ENCODE data around the gene NCAPH2. TPM values are rescaled to one million over a fixed set of nuclear protein-coding genes. Genes with fewer than 3 reads are reported as not detected.

Gene NCAPH2
- total and polyA plus RNA-seq, 9 of the 15 experiments (the other 6 are each of a cell fraction or from before 2014, with no cell fraction given): 3.6 to 88.6 (median 32.4) TPM

GRCh38 chr22:50460938-50461337, 47.1 kb upstream of the NCAPH2 start (continued):
- no peak for TF ChIP-seq ZNF280A (IDR thresholded peaks at IDR 0.05; ENCODE audit: low read depth, partially characterized antibody)
- no peak for TF ChIP-seq PCBP1 (IDR thresholded peaks at IDR 0.05; ENCODE audit: low read depth, low read length, poor library complexity, severe bottlenecking)
- no peak for TF ChIP-seq XRCC5 (IDR thresholded peaks at IDR 0.05; ENCODE audit: low read depth, low read length)
- TF ChIP-seq RAD51 (IDR thresholded peaks at IDR 0.05; ENCODE audit: borderline replicate concordance, low read depth): no peak
- TF ChIP-seq ETV5 (CRISPR knock-in tag; IDR thresholded peaks at IDR 0.05; ENCODE audit: low read depth): no peak

GRCh38 chr22:50461536-50461935, 46.5 kb upstream of the NCAPH2 start:
- no peak for FAIRE-seq
- Histone ChIP-seq H3K9me1 (ENCODE audit: control insufficient read depth, insufficient read depth, low read length) (no peaks in the 10 kb centered on the region), H3K9me3 (replicated peaks; ENCODE audit: control insufficient read depth, insufficient read depth, low read depth, low read length) (no peaks in the 10 kb centered on the region), H2AFZ (ENCODE audit: low read depth, low read length) (no peak overlapping the region), H3K27ac (ENCODE audit: extremely low read depth, low read depth, low read length) (no peak overlapping the region), H3K4me1 (replicated peaks in 1 of 2; ENCODE audit: control insufficient read depth in 2 of 2, insufficient read depth in 2 of 2, low read length in 2 of 2) (peaks cover 0 to 4% of the 10 kb centered on the region in 2 experiments; a peak in 2 of 5 replicates), H3K4me2 (ENCODE audit: insufficient read depth, low read length) (no peak overlapping the region), H3K4me3 (no peak overlapping the region), H3K36me3 (ENCODE audit: control insufficient read depth, insufficient read depth, low read length) (peaks cover 61% of the 10 kb centered on the region; the same call in 1 of the 3 replicates), H3K9ac (ENCODE audit: insufficient read depth in 1 of 2, low read depth in 2 of 2, low read length in 2 of 2) (no peak overlapping the region), H3K27me3 (ENCODE audit: control insufficient read depth in 2 of 2, insufficient read depth in 2 of 2, low read length in 2 of 2) (no peaks in the 10 kb centered on the region), H4K20me1 (replicated peaks; ENCODE audit: control insufficient read depth, insufficient read depth, low read length) (no peaks in the 10 kb centered on the region), H3K79me2 (ENCODE audit: control insufficient read depth, insufficient read depth, low read length) (no peaks in the 10 kb centered on the region)
- intact Hi-C loops (cut with micrococcal nuclease) (no loop called here), in situ Hi-C loops (cut with MboI) (no loop called here)
- WGBS (ENCODE audit: insufficient coverage, low coverage, missing lambda C conversion rate): 95% methylated on average over 7 of the region's 26 CpGs
- ChIA-PET CTCF (ENCODE audit: low intra/inter-chr PET ratio) (interaction anchor here (0.6 kb wide), 1 partner anchor 360 kb away, joined by 3 read pairs; no protein-coding TSS in a partner anchor), POLR2A (no interaction called here)
- no TSS peak for BruUV-seq (replicated peaks)
- no peak for DNase-seq (ENCODE audit: extremely low read depth in 1 of 4, low spot score in 3 of 4)
- no peak for ATAC-seq
- no peak for TF ChIP-seq NCOA1 (IDR thresholded peaks at IDR 0.05; ENCODE audit: low read depth)
- no peak for TF ChIP-seq DPF2 (IDR thresholded peaks at IDR 0.05)
- no peak for TF ChIP-seq ZZZ3 (IDR thresholded peaks at IDR 0.05)
- no peak for TF ChIP-seq CREM (IDR thresholded peaks at IDR 0.05; ENCODE audit: low read depth)
- no peak for TF ChIP-seq ZNF280B (CRISPR knock-in tag; IDR thresholded peaks at IDR 0.05)
- TF ChIP-seq MCM3 (IDR thresholded peaks at IDR 0.05): no peak
- no peak for TF ChIP-seq ADNP (tag; IDR thresholded peaks at IDR 0.05)
- TF ChIP-seq LARP7 (IDR thresholded peaks at IDR 0.05): no peak
- no peak for TF ChIP-seq FOXJ3 (CRISPR knock-in tag; IDR thresholded peaks at IDR 0.05)
- no peak for TF ChIP-seq RBM34 (IDR thresholded peaks at IDR 0.05; ENCODE audit: borderline replicate concordance, insufficient read depth, low read length)
- no peak for TF ChIP-seq NFIX (CRISPR knock-in tag; IDR thresholded peaks at IDR 0.05; ENCODE audit: low read depth)
- TF ChIP-seq MEF2D (tag; conservative IDR thresholded peaks at IDR 0.05; ENCODE audit: low read depth): no peak
- TF ChIP-seq RBM14 (IDR thresholded peaks at IDR 0.05; ENCODE audit: borderline replicate concordance, insufficient read depth, low read depth, low read length): no peak
- TF ChIP-seq PTBP1 (IDR thresholded peaks at IDR 0.05; ENCODE audit: low read depth, low read length): no peak
- TF ChIP-seq ZNF639 (CRISPR knock-in tag; conservative IDR thresholded peaks at IDR 0.05 in 1 of 2, IDR thresholded peaks at IDR 0.05 in 1 of 2): no peak
